Glutamatergic neuron (in vitro differentiated cells): ENCODE results near the gene LY6G6D. TPM values are rescaled to one million over a fixed set of nuclear protein-coding genes. Genes with fewer than 3 reads are reported as not detected.
A peak's percentile ranks its signal among the peaks of the same experiment; 100 is the strongest.

Experiments
- DNase-seq: peaks from one replicate; pipeline ENCODE4 v3.0.0; 2022
- H3K27ac Mint-ChIP-seq: one replicate; pipeline ENCODE4 v1.8.0; 2020; ENCODE audit warnings: mild to moderate bottlenecking, mixed read lengths, inconsistent platforms; ENCODE audit not compliant: unreplicated experiment
- H3K27me3 Mint-ChIP-seq: one replicate; pipeline ENCODE4 v1.8.0; 2020; ENCODE audit warnings: mild to moderate bottlenecking, moderate library complexity, mixed read lengths, inconsistent platforms; ENCODE audit not compliant: unreplicated experiment
- H3K36me3 Mint-ChIP-seq: one replicate; pipeline ENCODE4 v1.8.0; 2020; ENCODE audit warnings: mild to moderate bottlenecking, mixed read lengths, inconsistent platforms; ENCODE audit not compliant: unreplicated experiment
- H3K4me1 Mint-ChIP-seq: one replicate; pipeline ENCODE4 v1.8.0; 2020; ENCODE audit warnings: mild to moderate bottlenecking, low read depth, mixed read lengths, inconsistent platforms; ENCODE audit not compliant: unreplicated experiment
- H3K4me3 Mint-ChIP-seq: one replicate; pipeline ENCODE4 v1.8.0; 2020; ENCODE audit warnings: mild to moderate bottlenecking, mixed read lengths, inconsistent platforms; ENCODE audit not compliant: unreplicated experiment
- H3K9me3 Mint-ChIP-seq: one replicate; pipeline ENCODE4 v1.8.0; 2020; ENCODE audit warnings: mild to moderate bottlenecking, moderate library complexity, mixed read lengths, inconsistent platforms; ENCODE audit not compliant: unreplicated experiment
- CTCF ChIP-seq: fragments of 200-600 bp; sonication (generic); IDR thresholded peaks from one replicate; pipeline ENCODE4 v1.5.0; 2021; ENCODE audit not compliant: partially characterized antibody, unreplicated experiment
- total RNA-seq: library from RNA; stranded (reverse); fragmentation: NEBNext Ultra II Directional; extraction: Animal tissue kit (Norgen Biotek cat#: 25700); gene quantifications from one replicate; pipeline ENCODE4 v1.2.1, GENCODE V29; 2021; ENCODE audit not compliant: unreplicated experiment

Gene LY6G6D
- total RNA-seq, 1 donor from 2014 or later, result not detected

GRCh38 chr6:31711233-31711632 is 3.9 kb upstream of the LY6G6D start:
- no peak for TF ChIP-seq CTCF
- H3K9me3 Mint-ChIP-seq, result peaks cover 9% of the 10 kb centered on the region
- peaks cover 17% of the 10 kb centered on the region for H3K4me1 Mint-ChIP-seq
- H3K27ac Mint-ChIP-seq, result no peak overlapping the region
- no peak for DNase-seq
- no peaks in the 10 kb centered on the region for H3K36me3 Mint-ChIP-seq
- H3K27me3 Mint-ChIP-seq, result peaks cover 10% of the 10 kb centered on the region
- H3K4me3 Mint-ChIP-seq, result no peak overlapping the region

- Mint-ChIP-seq H3K4me1 (peaks cover 17% of the 10 kb centered on the region), H3K9me3 (peaks cover 9% of the 10 kb centered on the region), H3K36me3 (no peaks in the 10 kb centered on the region), H3K4me3 (no peak overlapping the region), H3K27ac (no peak overlapping the region), H3K27me3 (peaks cover 10% of the 10 kb centered on the region)
- no peak for DNase-seq
- no peak for TF ChIP-seq CTCF
Measured at GRCh38 chr6:31712296-31712695, 2.9 kb upstream of the LY6G6D start.

- no peak for TF ChIP-seq CTCF
- Mint-ChIP-seq H3K9me3 (peaks cover 9% of the 10 kb centered on the region), H3K27me3 (peaks cover 10% of the 10 kb centered on the region), H3K27ac (peak overlapping the region; percentile 65), H3K4me3 (peak overlapping the region; percentile 60), H3K4me1 (peaks cover 17% of the 10 kb centered on the region), H3K36me3 (no peaks in the 10 kb centered on the region)
- no peak for DNase-seq
Measured at GRCh38 chr6:31713465-31713864, 1.7 kb upstream of the LY6G6D start.

GRCh38 chr6:31713991-31714684 is 1.0 kb upstream of the LY6G6D start:
- Mint-ChIP-seq H3K36me3 (no peaks in the 10 kb centered on the region), H3K9me3 (peaks cover 9% of the 10 kb centered on the region), H3K27me3 (peaks cover 10% of the 10 kb centered on the region), H3K27ac (peak overlapping the region; percentile 62), H3K4me1 (peaks cover 17% of the 10 kb centered on the region), H3K4me3 (peak overlapping the region; percentile 75)
- no peak for DNase-seq
- TF ChIP-seq CTCF, result no peak

- no peak for DNase-seq
- Mint-ChIP-seq H3K36me3 (no peaks in the 10 kb centered on the region), H3K4me1 (peaks cover 12% of the 10 kb centered on the region), H3K4me3 (peak overlapping the region; percentile 30), H3K9me3 (peaks cover 5% of the 10 kb centered on the region), H3K27me3 (peaks cover 11% of the 10 kb centered on the region), H3K27ac (no peak overlapping the region)
- TF ChIP-seq CTCF, result no peak
Measured at GRCh38 chr6:31717499-31718222, 2.5 kb downstream of the LY6G6D start.
